ENCODE measurements around the gene SLX4IP.

Gene SLX4IP

GRCh38 chr20:10497283-10497682 lies 62.2 kb downstream of the SLX4IP start:
- no peaks in the 10 kb centered on the region for H3K79me2 ChIP-seq (ENCODE audit: insufficient read depth, low read depth)
- H4K20me1 ChIP-seq (ENCODE audit: insufficient read depth), result no peaks in the 10 kb centered on the region
- H2AFZ ChIP-seq (ENCODE audit: low read depth), result no peak overlapping the region
- H3K4me3 ChIP-seq (IDR thresholded peaks at IDR 0.05; ENCODE audit: insufficient read depth, low read depth, low read length), result no peak overlapping the region
- H3K4me1 ChIP-seq (ENCODE audit: low read depth, poor library complexity, severe bottlenecking), result peaks cover 6% of the 10 kb centered on the region
- H3K4me2 ChIP-seq, result no peak overlapping the region
- H3K9ac ChIP-seq, result no peak overlapping the region
- H3K27me3 ChIP-seq (ENCODE audit: insufficient read depth, low read depth), result no peaks in the 10 kb centered on the region
- no peaks in the 10 kb centered on the region for H3K36me3 ChIP-seq (ENCODE audit: insufficient read depth)
- TF ChIP-seq CTCF (conservative IDR thresholded peaks at IDR 0.05; ENCODE audit: low read depth, low read length), result no peak
- H3K27ac ChIP-seq, result no peak overlapping the region

GRCh38 chr20:10497791-10498190 lies 62.7 kb downstream of the SLX4IP start:
- no peak for TF ChIP-seq CTCF (conservative IDR thresholded peaks at IDR 0.05; ENCODE audit: low read depth, low read length)
- Histone ChIP-seq H3K27me3 (ENCODE audit: insufficient read depth, low read depth) (no peaks in the 10 kb centered on the region), H3K4me3 (IDR thresholded peaks at IDR 0.05; ENCODE audit: insufficient read depth, low read depth, low read length) (no peak overlapping the region), H3K36me3 (ENCODE audit: insufficient read depth) (no peaks in the 10 kb centered on the region), H3K27ac (no peak overlapping the region), H3K9ac (no peak overlapping the region), H3K4me1 (ENCODE audit: low read depth, poor library complexity, severe bottlenecking) (peaks cover 6% of the 10 kb centered on the region), H4K20me1 (ENCODE audit: insufficient read depth) (no peaks in the 10 kb centered on the region), H3K4me2 (no peak overlapping the region), H3K79me2 (ENCODE audit: insufficient read depth, low read depth) (no peaks in the 10 kb centered on the region), H2AFZ (ENCODE audit: low read depth) (no peak overlapping the region)

- Histone ChIP-seq H3K4me2 (no peak overlapping the region), H3K36me3 (ENCODE audit: insufficient read depth) (no peaks in the 10 kb centered on the region), H3K9ac (no peak overlapping the region), H3K27me3 (ENCODE audit: insufficient read depth, low read depth) (no peaks in the 10 kb centered on the region), H3K4me3 (IDR thresholded peaks at IDR 0.05; ENCODE audit: insufficient read depth, low read depth, low read length) (no peak overlapping the region), H3K27ac (no peak overlapping the region), H3K4me1 (ENCODE audit: low read depth, poor library complexity, severe bottlenecking) (peaks cover 6% of the 10 kb centered on the region), H4K20me1 (ENCODE audit: insufficient read depth) (no peaks in the 10 kb centered on the region), H3K79me2 (ENCODE audit: insufficient read depth, low read depth) (no peaks in the 10 kb centered on the region), H2AFZ (ENCODE audit: low read depth) (no peak overlapping the region)
- TF ChIP-seq CTCF (conservative IDR thresholded peaks at IDR 0.05; ENCODE audit: low read depth, low read length), result no peak
These were observed 63.1 kb downstream of the SLX4IP start for GRCh38 chr20:10498200-10498599.

GRCh38 chr20:10501402-10501801 lies 66.3 kb downstream of the SLX4IP start:
- H4K20me1 ChIP-seq (ENCODE audit: insufficient read depth), result no peaks in the 10 kb centered on the region
- no peaks in the 10 kb centered on the region for H3K27me3 ChIP-seq (ENCODE audit: insufficient read depth, low read depth)
- no peak overlapping the region for H3K4me3 ChIP-seq (IDR thresholded peaks at IDR 0.05; ENCODE audit: insufficient read depth, low read depth, low read length)
- TF ChIP-seq CTCF (conservative IDR thresholded peaks at IDR 0.05; ENCODE audit: low read depth, low read length), result no peak
- peaks cover 6% of the 10 kb centered on the region for H3K4me1 ChIP-seq (ENCODE audit: low read depth, poor library complexity, severe bottlenecking)
- H3K4me2 ChIP-seq, result no peak overlapping the region
- no peak overlapping the region for H3K9ac ChIP-seq
- no peak overlapping the region for H3K27ac ChIP-seq
- no peaks in the 10 kb centered on the region for H3K79me2 ChIP-seq (ENCODE audit: insufficient read depth, low read depth)
- no peaks in the 10 kb centered on the region for H3K36me3 ChIP-seq (ENCODE audit: insufficient read depth)
- H2AFZ ChIP-seq (ENCODE audit: low read depth), result no peak overlapping the region

All from KMS-11 (cell line).